ENCODE data around the gene CNNM4.

- no peak for TF ChIP-seq CTCF (conservative IDR thresholded peaks at IDR 0.05; ENCODE audit: low read depth, low read length)
- TF ChIP-seq POLR2A (IDR thresholded peaks at IDR 0.05; ENCODE audit: low read depth, low read length) = no peak
- no peak for TF ChIP-seq USF2 (IDR thresholded peaks at IDR 0.05; ENCODE audit: low read depth, low read length)
Measured at GRCh38 chr2:96768083-96768561, 7.4 kb downstream of the CNNM4 start.
